HUES64 (cell line): ENCODE data around the gene KLHL11.
"Not testable (repeated sequence)": the region's sequence is repeated elsewhere in the genome, so short reads cannot be mapped to it uniquely, and the experiment has no call there.

Source experiments
- H3K27ac ChIP-seq: 2 replicates; pipeline ENCODE4 v1.7.0; 2013; ENCODE audit warnings: low read depth, low read length, inconsistent platforms
- H3K27me3 ChIP-seq: 2 replicates; pipeline ENCODE4 v1.6.1; 2013; ENCODE audit warnings: mild to moderate bottlenecking, low read length; ENCODE audit not compliant: insufficient read depth
- H3K36me3 ChIP-seq: 2 replicates; pipeline ENCODE4 v1.6.1; 2013; ENCODE audit warnings: mild to moderate bottlenecking, low read length; ENCODE audit not compliant: insufficient read depth
- H3K4me1 ChIP-seq: 2 replicates; pipeline ENCODE4 v1.6.1; 2013; ENCODE audit warnings: mild to moderate bottlenecking, low read length, moderate library complexity; ENCODE audit not compliant: insufficient read depth
- H3K4me3 ChIP-seq: 2 replicates; pipeline ENCODE4 v1.5.1; 2013; ENCODE audit warnings: mild to moderate bottlenecking, low read length, moderate library complexity
- H3K9ac ChIP-seq: 2 replicates; pipeline ENCODE4 v1.6.1; 2013; ENCODE audit warnings: mild to moderate bottlenecking, low read depth, low read length
- H3K9me3 ChIP-seq: 2 replicates; pipeline ENCODE4 v1.6.1; 2013; ENCODE audit warnings: low read depth, low read length; ENCODE audit not compliant: insufficient read depth
- WGBS: fragments of 150-250, 120-280 bp; methylation state at CpG from one replicate; pipeline ENCODE4 v1.1.7; 2013; ENCODE audit warnings: missing lambda C conversion rate; 5-methylcytosine and 5-hydroxymethylcytosine counted together

KLHL11 gene

DNA sequence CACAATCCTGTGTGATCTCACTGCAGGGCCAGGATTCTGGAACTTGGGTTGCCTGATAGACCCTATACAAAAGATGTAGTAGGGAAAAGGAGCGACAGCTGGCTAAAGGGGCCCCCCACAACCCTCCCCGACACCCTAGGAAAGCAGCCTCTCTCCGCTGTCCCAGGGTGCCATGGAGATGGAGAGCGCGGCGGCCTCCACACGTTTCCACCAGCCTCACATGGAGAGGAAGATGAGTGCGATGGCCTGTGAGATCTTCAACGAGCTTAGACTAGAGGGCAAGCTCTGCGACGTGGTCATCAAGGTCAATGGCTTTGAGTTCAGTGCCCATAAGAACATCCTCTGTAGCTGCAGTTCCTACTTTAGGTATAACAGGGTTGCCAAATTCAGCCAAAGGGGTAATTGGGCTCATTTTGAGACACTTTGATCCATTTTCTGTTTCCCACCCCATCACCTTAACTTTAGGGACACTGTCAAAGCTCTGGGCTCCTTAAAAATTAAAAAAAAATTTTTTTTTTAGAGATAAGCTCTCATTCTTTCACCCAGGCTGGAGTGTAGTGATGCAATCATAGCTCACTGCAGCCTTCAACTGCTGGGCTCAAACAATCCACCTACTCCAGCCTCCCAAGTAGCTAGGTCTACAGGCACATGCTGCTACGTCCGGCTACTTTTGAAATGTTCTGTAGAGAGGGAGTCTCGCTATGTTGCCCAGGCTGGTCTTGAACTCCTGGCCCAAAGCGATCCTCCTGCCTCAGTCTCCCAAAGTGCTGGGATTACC lies 27.3 kb downstream of the KLHL11 start, which contains the start of gene KLHL10:
TSS of gene KLHL10 (plus strand) at position 65 of the 778 bp plus-strand sequence. CDS start at position 173, 108 bp downstream.
- Histone ChIP-seq H3K36me3 (peaks cover 7% of the 10 kb centered on the region), H3K4me1 (peaks cover 6% of the 10 kb centered on the region; the same call in 1 of the 2 replicates), H3K4me3 (no peak within 1 kb of the TSS), H3K27ac (no peak within 1 kb of the TSS), H3K9ac (no peak within 1 kb of the TSS), H3K9me3 (no peaks in the 10 kb centered on the region), H3K27me3 (peaks cover 11% of the 10 kb centered on the region)
- WGBS = 96% methylated on average over 15 of the region's 15 CpGs

DNA sequence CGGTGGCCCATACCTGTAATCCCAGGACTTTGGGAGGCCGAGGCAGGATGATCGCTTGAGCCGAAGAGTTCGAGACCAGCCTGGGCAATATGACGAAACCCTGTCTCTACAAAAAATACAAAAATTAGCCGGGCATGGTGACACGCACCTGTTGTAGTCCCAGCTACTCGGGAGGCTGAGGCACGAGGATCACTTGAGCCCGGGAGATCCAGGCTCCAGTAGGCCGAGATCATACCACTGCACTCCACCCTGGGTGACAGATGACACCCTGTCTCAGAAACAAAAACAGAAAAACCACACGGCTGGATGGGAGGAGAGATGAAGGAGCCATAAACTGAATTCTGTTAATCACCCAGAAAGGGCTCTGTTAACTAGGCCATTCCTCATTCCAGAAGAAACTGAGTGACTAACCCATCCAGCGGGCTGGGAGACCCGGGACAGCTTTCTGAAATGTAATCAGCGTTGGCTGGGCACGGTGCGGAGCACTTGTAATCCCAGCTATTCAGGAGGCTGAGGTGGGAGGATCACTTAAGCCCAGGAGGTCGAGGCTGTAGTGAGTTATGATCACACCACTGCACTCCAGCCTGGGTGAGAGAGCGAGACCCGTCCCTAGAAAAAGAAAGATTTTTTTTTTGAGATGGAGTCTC lies 28.6 kb downstream of the KLHL11 start:
- H3K9me3 ChIP-seq = no peaks in the 10 kb centered on the region
- peak overlapping the region; percentile 84 for H3K4me3 ChIP-seq
- peaks cover 6% of the 10 kb centered on the region; the same call in 1 of the 2 replicates for H3K4me1 ChIP-seq
- no peak overlapping the region for H3K27ac ChIP-seq
- peak overlapping the region; percentile 57; the same call in 1 of the 2 replicates for H3K9ac ChIP-seq
- H3K27me3 ChIP-seq = peaks cover 11% of the 10 kb centered on the region
- WGBS = 76% methylated on average over 21 of the region's 21 CpGs
- H3K36me3 ChIP-seq = peaks cover 19% of the 10 kb centered on the region

DNA sequence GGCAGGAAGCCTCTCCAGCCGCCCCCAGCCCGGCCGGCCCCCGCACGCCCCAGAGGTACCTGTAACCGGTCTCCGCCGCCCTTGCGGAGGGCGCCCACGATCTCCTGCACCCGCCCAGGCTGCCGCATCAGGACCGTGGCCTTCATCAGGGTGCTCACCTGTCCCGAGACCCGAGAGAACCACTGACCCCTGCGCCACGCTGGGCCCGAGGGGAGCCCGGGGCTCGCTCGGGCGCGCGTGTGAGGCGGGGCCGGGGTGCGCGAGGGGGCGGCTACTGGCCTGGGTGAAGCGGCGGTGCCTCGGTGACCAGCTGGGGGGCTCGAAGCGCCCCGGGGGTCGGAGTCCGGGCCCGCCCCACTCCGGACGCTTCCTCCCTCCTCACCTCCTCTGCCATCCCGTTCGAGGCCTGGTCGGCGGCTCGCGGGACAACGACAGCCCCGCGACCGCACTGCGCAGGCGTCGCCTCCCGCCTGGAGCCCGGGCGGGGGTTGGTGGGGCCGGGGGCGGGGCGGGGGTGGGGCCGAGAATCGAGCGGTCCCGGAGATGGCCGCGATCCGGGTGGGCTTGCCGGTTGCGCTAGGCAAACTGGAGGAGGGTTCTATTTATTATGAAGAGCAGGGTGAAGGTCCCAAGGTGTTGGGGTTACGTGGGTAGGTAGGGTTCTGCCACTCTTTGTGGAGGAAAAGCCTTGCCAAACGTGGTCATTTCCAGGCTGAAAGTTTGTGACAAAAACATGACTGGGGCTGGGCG lies 29.2 kb downstream of the KLHL11 start, which contains the start of gene NT5C3B:
TSS of gene NT5C3B (minus strand) at position 433 of the 750 bp plus-strand sequence. CDS start at position 394, 39 bp downstream.
- H3K27me3 ChIP-seq = peaks cover 11% of the 10 kb centered on the region
- peak within 1 kb of the TSS; percentile 81 for H3K9ac ChIP-seq
- H3K4me3 ChIP-seq = peak within 1 kb of the TSS; percentile 84
- 1% methylated on average over 65 of the region's 72 CpGs for WGBS
- peaks cover 6% of the 10 kb centered on the region; the same call in 1 of the 2 replicates for H3K4me1 ChIP-seq
- peaks cover 25% of the 10 kb centered on the region for H3K36me3 ChIP-seq
- no peaks in the 10 kb centered on the region for H3K9me3 ChIP-seq
- H3K27ac ChIP-seq = no peak within 1 kb of the TSS

DNA sequence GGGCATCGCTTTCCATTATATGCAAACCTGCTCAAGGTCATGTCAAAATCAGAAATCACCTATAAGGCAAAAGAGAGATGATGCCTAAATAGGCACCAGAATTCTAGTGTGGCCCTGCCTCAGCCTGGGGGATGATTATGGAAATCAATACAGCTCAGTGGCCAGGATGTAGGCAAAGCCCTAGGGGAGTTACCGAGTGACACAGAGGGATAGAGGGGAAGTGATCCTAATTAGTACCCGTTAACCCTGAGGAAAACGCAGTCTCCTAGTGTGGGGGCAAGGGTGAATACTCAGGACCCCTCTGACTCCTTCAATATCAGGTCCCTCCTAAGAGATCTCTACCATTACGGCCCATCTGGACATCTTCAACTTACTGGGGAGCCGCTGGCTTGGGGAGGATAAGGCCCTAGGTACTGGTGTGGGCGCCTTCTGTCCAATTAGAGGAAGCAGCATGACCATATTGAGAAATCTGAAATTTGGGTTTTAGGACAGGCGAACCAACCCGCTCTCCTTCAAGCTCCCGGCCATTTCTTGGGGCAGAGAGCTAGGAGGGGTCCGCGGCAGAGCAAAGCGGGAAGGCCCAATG lies 29.9 kb downstream of the KLHL11 start:
- Histone ChIP-seq H3K27me3 (peaks cover 11% of the 10 kb centered on the region), H3K36me3 (peaks cover 31% of the 10 kb centered on the region), H3K9ac (peak overlapping the region; percentile 81), H3K27ac (no peak overlapping the region), H3K9me3 (no peaks in the 10 kb centered on the region), H3K4me1 (peaks cover 6% of the 10 kb centered on the region; the same call in 1 of the 2 replicates), H3K4me3 (peak overlapping the region; percentile 84)
- 16% methylated on average over 13 of the region's 13 CpGs for WGBS

DNA sequence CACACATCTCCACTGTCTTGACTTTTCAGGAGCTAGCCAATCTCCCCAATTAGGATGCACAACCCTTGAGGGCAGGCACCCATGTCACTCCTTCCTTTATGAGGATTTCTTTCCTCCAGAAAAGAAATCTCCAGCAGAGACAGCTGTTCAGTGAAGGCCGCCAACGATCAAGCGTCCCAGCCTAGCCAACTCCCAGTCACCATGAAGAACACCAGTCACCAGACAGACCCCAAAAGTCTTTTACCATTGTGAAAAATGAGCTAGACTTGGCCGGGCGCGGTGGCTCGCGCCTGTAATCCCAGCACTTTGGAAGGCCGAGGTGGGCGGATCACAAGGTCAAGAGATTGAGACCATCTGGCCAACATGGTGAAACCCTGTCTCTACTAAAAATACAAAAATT lies 35.3 kb downstream of the KLHL11 start:
- H3K36me3 ChIP-seq = peaks cover 67% of the 10 kb centered on the region
- H3K27ac ChIP-seq, H3K27me3 ChIP-seq, H3K4me3 ChIP-seq, H3K9me3 ChIP-seq, H3K4me1 ChIP-seq, H3K9ac ChIP-seq: not testable (repeated sequence)
- 86% methylated on average over 10 of the region's 10 CpGs for WGBS

DNA sequence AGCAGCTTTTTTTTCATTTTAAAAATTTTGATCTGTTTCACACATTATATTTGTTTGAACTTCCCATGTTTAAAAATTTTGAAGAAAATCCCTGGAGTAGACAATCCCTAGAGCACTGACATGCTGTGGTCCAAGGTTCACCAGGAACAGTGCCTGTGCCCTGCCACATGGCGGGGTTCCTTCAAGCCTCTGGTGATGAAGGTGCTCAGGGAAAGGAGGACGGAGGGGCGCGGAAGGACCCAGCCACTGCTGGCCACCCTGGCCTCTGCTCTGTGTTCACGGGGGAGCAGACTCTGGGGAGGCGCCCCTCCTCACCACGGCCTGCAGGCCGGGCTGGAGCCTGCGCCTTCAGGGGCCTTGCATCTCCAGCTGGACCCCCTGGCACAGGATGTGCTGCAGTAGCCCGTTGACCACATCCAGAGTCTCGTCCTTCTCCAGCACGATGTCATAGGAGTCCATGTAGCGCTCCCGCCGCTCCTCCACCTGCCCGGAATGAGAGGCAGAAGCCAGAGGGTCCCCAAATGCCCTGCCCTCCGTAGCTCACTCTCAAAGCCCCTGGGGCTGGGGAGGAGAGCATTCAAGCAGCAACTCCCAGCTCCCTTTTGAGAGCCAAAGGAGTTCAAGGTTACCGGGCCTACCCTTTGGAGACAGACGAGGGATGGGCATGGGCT lies 39.9 kb downstream of the KLHL11 start:
- Histone ChIP-seq H3K9me3 (no peaks in the 10 kb centered on the region), H3K27me3 (no peaks in the 10 kb centered on the region), H3K36me3 (peaks cover 56% of the 10 kb centered on the region), H3K9ac (no peak overlapping the region), H3K27ac (no peak overlapping the region), H3K4me1 (no peaks in the 10 kb centered on the region), H3K4me3 (no peak overlapping the region)
- 96% methylated on average over 19 of the region's 19 CpGs for WGBS

DNA sequence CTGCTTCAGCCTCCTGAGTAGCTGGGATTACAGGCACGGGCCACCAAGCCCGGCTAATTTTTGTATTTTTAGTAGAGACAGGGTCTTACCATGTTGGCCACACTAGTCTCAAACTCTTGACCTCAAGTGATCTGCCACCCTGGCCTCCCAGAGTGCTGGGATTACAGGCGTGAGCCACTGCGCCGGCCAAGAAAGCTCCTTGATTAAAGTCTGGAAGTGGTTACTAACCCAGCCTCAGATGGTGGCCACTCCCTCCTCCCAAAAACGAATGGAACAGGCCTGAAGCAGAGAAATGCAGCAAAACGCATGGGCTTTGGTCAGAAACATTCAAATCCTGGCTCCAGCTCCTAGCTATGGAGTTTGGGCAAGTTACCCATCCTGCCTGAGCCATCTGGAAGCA lies 41.1 kb downstream of the KLHL11 start:
- H3K27ac ChIP-seq = no peak overlapping the region
- H3K9ac ChIP-seq = no peak overlapping the region
- H3K27me3 ChIP-seq = no peaks in the 10 kb centered on the region
- no peaks in the 10 kb centered on the region for H3K9me3 ChIP-seq
- 79% methylated on average over 7 of the region's 7 CpGs for WGBS
- H3K4me3 ChIP-seq = no peak overlapping the region
- H3K4me1 ChIP-seq = peaks cover 10% of the 10 kb centered on the region; the same call in 1 of the 2 replicates
- H3K36me3 ChIP-seq = peaks cover 54% of the 10 kb centered on the region

DNA sequence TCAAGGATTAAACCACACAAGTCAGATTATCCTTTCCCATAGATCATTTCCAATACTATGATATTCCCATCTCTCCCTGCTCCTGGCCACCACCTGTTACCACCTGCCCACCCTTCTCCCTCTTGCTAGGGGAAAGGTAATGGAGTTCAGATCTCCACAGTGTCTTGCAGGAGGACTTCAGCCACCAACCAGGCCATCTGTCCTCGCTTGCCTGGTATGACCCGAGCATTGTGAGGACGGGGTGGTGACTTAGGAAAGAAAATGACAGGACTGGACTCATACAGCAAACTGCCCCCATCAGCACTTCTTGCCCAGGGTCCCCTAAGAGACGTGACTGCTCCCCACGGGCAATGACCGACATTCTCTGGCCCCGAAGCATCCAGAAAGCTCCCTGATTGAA lies 41.6 kb downstream of the KLHL11 start:
- H3K27me3 ChIP-seq = no peaks in the 10 kb centered on the region
- peaks cover 13% of the 10 kb centered on the region; the same call in 1 of the 2 replicates for H3K4me1 ChIP-seq
- no peak overlapping the region for H3K27ac ChIP-seq
- 91% methylated on average over 7 of the region's 7 CpGs for WGBS
- H3K9me3 ChIP-seq = no peaks in the 10 kb centered on the region
- H3K9ac ChIP-seq = no peak overlapping the region
- H3K36me3 ChIP-seq = peaks cover 54% of the 10 kb centered on the region
- no peak overlapping the region for H3K4me3 ChIP-seq

DNA sequence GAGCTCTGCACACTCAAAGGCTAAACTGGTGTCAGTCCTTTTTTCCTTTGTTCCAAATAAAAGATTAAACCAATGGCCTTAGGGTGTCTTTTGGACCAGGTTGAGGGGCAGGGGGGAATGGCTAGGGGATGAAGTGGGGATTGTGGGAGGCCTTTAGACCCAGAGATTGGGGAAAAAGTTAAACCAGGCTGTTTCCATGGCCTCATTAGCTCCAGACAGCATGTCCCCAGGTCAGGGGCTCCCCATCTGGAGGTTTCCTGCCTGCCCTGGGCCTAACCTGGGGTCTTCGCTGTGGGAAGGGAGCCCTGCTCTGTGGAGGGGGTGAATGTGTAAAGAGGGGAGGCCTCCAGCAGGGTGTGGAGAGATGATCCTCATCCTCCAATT lies 42.1 kb downstream of the KLHL11 start:
- peaks cover 13% of the 10 kb centered on the region; the same call in 1 of the 2 replicates for H3K4me1 ChIP-seq
- H3K27me3 ChIP-seq = no peaks in the 10 kb centered on the region
- H3K4me3 ChIP-seq = no peak overlapping the region
- H3K27ac ChIP-seq = no peak overlapping the region
- no peaks in the 10 kb centered on the region for H3K9me3 ChIP-seq
- 83% methylated on average over 1 of the region's 1 CpG for WGBS
- no peak overlapping the region for H3K9ac ChIP-seq
- peaks cover 54% of the 10 kb centered on the region for H3K36me3 ChIP-seq
